H4 (cell line): ENCODE data around the gene INHBA. TPM values are rescaled to one million over a fixed set of nuclear protein-coding genes. Genes with fewer than 3 reads are reported as not detected.

Source experiments
- DNase-seq: peaks from one replicate; pipeline ENCODE4 v3.0.0-alpha.2; 2015; ENCODE audit warnings: low spot score
- total RNA-seq: library from RNA; depleted of rRNA; stranded (reverse); fragments of >200 nt; shearing (Covaris generic); gene quantifications from 2 replicates; pipeline ENCODE4 v1.2.3, GENCODE V29; 2014

Gene INHBA
- total RNA-seq, 1 experiment from 2014 or later, result 2.2 TPM

- DNase-seq, result peak; percentile 63
Observed at GRCh38 chr7:41711283-41712064, 8.6 kb upstream of the INHBA start.

- no peak for DNase-seq
Observed at GRCh38 chr7:41710838-41711237, 7.9 kb upstream of the INHBA start.

- DNase-seq, result peak; percentile 85
Observed at GRCh38 chr7:41709621-41710020, 6.7 kb upstream of the INHBA start.

GRCh38 chr7:41708581-41709358 lies 5.9 kb upstream of the INHBA start:
- no peak for DNase-seq

- DNase-seq, result no peak
Observed at GRCh38 chr7:41706228-41706930, 3.5 kb upstream of the INHBA start.

GRCh38 chr7:41705109-41705901 lies 2.4 kb upstream of the INHBA start:
- peak; percentile 94 for DNase-seq

GRCh38 chr7:41701068-41701941 lies 1.6 kb downstream of the INHBA start:
- DNase-seq, result no peak

- no peak for DNase-seq
Observed at GRCh38 chr7:41700044-41700471, 2.8 kb downstream of the INHBA start.

- no peak for DNase-seq
Observed at GRCh38 chr7:41699516-41699915, 3.4 kb downstream of the INHBA start.

GRCh38 chr7:41698726-41699125 lies 4.2 kb downstream of the INHBA start:
- peak; percentile 98 for DNase-seq

GRCh38 chr7:41698114-41698513 lies 4.8 kb downstream of the INHBA start:
- no peak for DNase-seq

GRCh38 chr7:41696323-41696916 lies 6.5 kb downstream of the INHBA start:
- peak; percentile 77 for DNase-seq

GRCh38 chr7:41695661-41696322 lies 7.1 kb downstream of the INHBA start:
- DNase-seq, result no peak

- no peak for DNase-seq
Observed at GRCh38 chr7:41694495-41694894, 8.4 kb downstream of the INHBA start.

GRCh38 chr7:41693150-41693997 lies 9.5 kb downstream of the INHBA start:
- DNase-seq, result no peak

GRCh38 chr7:41692251-41692650 lies 10.6 kb downstream of the INHBA start:
- no peak for DNase-seq

- DNase-seq, result no peak
Observed at GRCh38 chr7:41691286-41692190, 11.4 kb downstream of the INHBA start.

- no peak for DNase-seq
Observed at GRCh38 chr7:41689815-41690214, 13.1 kb downstream of the INHBA start.
